GM23338 (cell line): ENCODE data around the gene LYZL6. TPM values are rescaled to one million over a fixed set of nuclear protein-coding genes. Genes with fewer than 3 reads are reported as not detected.
A peak's percentile ranks its signal among the peaks of the same experiment; 100 is the strongest.
"Not testable (repeated sequence)": the region's sequence is repeated elsewhere in the genome, so short reads cannot be mapped to it uniquely, and the experiment has no call there.

Experiments used
- ATAC-seq: fragments of 200-7000 bp; cut with Tn5 transposase; 3 replicates; pipeline ENCODE4 v1.9.1; 2020
- DNase-seq: peaks from one replicate; pipeline ENCODE4 v3.0.0-alpha.2; 2015; ENCODE audit warnings: low spot score
- H2AFZ ChIP-seq: fragments of 200-600 bp; sonication (generic); 2 replicates; pipeline ENCODE4 v1.8.0; 2016; ENCODE audit warnings: antibody characterized with exemption, mild to moderate bottlenecking, moderate library complexity
- H3F3A ChIP-seq: fragments of 200-600 bp; sonication (generic); replicated peaks from 2 replicates; pipeline ENCODE4 v1.8.0; 2017; ENCODE audit warnings: antibody characterized with exemption, mixed run types, low read depth
- H3K27ac ChIP-seq: fragments of 200-600 bp; sonication (generic); 2 replicates; pipeline ENCODE4 v1.6.1; 2016; ENCODE audit warnings: low read depth
- H3K27me3 ChIP-seq: fragments of 200-600 bp; sonication (generic); 2 replicates; pipeline ENCODE4 v1.8.0; 2016; ENCODE audit warnings: mild to moderate bottlenecking, mixed run types, moderate library complexity; ENCODE audit not compliant: insufficient read depth
- H3K36me3 ChIP-seq: fragments of 200-600 bp; sonication (generic); 2 replicates; pipeline ENCODE4 v1.8.0; 2016; ENCODE audit warnings: mild to moderate bottlenecking; ENCODE audit not compliant: insufficient read depth
- H3K4me1 ChIP-seq: fragments of 200-600 bp; sonication (generic); 2 replicates; pipeline ENCODE4 v1.8.0; 2016; ENCODE audit warnings: mild to moderate bottlenecking, moderate library complexity; ENCODE audit not compliant: insufficient read depth
- H3K4me2 ChIP-seq: fragments of 200-600 bp; sonication (generic); 2 replicates; pipeline ENCODE4 v1.7.1; 2017; ENCODE audit warnings: mixed run types
- H3K4me3 ChIP-seq: fragments of 200-600 bp; sonication (generic); 2 replicates; pipeline ENCODE4 v1.6.1; 2016; ENCODE audit warnings: mixed run types
- H3K79me2 ChIP-seq: fragments of 200-600 bp; sonication (generic); replicated peaks from 2 replicates; pipeline ENCODE4 v1.8.0; 2017; ENCODE audit warnings: mild to moderate bottlenecking; ENCODE audit not compliant: insufficient read depth
- H3K9me2 ChIP-seq: fragments of 200-600 bp; sonication (generic); 2 replicates; pipeline ENCODE4 v1.8.0; 2017; ENCODE audit not compliant: insufficient read depth
- H4K20me1 ChIP-seq: fragments of 200-600 bp; sonication (generic); replicated peaks from 2 replicates; pipeline ENCODE4 v1.8.0; 2017; ENCODE audit warnings: mild to moderate bottlenecking; ENCODE audit not compliant: insufficient read depth
- H3K27ac Mint-ChIP-seq: 2 replicates; pipeline ENCODE4 v1.8.0; 2020; ENCODE audit warnings: inconsistent platforms, mild to moderate bottlenecking, moderate library complexity, mixed read lengths
- H3K27me3 Mint-ChIP-seq: 3 replicates; pipeline ENCODE4 v1.8.0; 2022; ENCODE audit warnings: low read depth, mild to moderate bottlenecking, moderate library complexity, mixed read lengths, inconsistent platforms; ENCODE audit not compliant: insufficient read depth, poor library complexity
- H3K36me3 Mint-ChIP-seq: 3 replicates; pipeline ENCODE4 v1.8.0; 2021; ENCODE audit warnings: low read depth, mild to moderate bottlenecking, inconsistent platforms, moderate library complexity, mixed read lengths
- H3K4me1 Mint-ChIP-seq: 3 replicates; pipeline ENCODE4 v1.8.0; 2020; ENCODE audit warnings: mild to moderate bottlenecking, inconsistent platforms, mixed read lengths
- H3K4me3 Mint-ChIP-seq: 3 replicates; pipeline ENCODE4 v1.8.0; 2021; ENCODE audit warnings: moderate library complexity, mild to moderate bottlenecking, inconsistent platforms, mixed read lengths
- H3K9me3 Mint-ChIP-seq: 3 replicates; pipeline ENCODE4 v1.8.0; 2020; ENCODE audit warnings: moderate library complexity, mild to moderate bottlenecking, inconsistent platforms, mixed read lengths
- JUNB ChIP-seq: IDR thresholded peaks from one replicate; pipeline ENCODE4 v1.6.1; 2016; ENCODE audit warnings: antibody characterized with exemption; ENCODE audit not compliant: unreplicated experiment
- NANOG ChIP-seq: IDR thresholded peaks from 2 replicates; pipeline ENCODE4 v1.6.1; 2016; ENCODE audit warnings: antibody characterized with exemption, borderline replicate concordance
- POLR2AphosphoS5 ChIP-seq: IDR thresholded peaks from 2 replicates; pipeline ENCODE4 v1.6.1; 2016; ENCODE audit warnings: antibody characterized with exemption, low read depth
- STAT1 ChIP-seq: IDR thresholded peaks from one replicate; pipeline ENCODE4 v1.6.1; 2016; ENCODE audit warnings: antibody characterized with exemption; ENCODE audit not compliant: unreplicated experiment
- ZNF114 ChIP-seq: fragments of 250-450 bp; sonication (Bioruptor Pico); IDR thresholded peaks from 2 replicates; pipeline ENCODE4 v1.5.0; 2020; ENCODE audit warnings: mild to moderate bottlenecking, moderate library complexity
- ZNF331 ChIP-seq: fragments of 250-450 bp; sonication (Bioruptor Pico); IDR thresholded peaks from 2 replicates; pipeline ENCODE4 v1.5.0; 2020; ENCODE audit warnings: low read depth, mild to moderate bottlenecking, moderate library complexity
- polyA plus RNA-seq: library from polyadenylated mRNA; unstranded; fragments of >200 nt; fragmentation: Nextera tagmentation; extraction: Ambion mirVana; gene quantifications from 2 replicates; pipeline ENCODE4 v1.2.1, GENCODE V29; 2016
- total RNA-seq: library from RNA; depleted of rRNA; stranded (reverse); fragments of >200 nt; shearing (Covaris generic); gene quantifications from 2 replicates; pipeline ENCODE4 v1.2.3, GENCODE V29; 2014
- TF ChIP-seq, protein P1 (sequence below): IDR thresholded peaks from one replicate; pipeline ENCODE4 v1.6.1; 2018; ENCODE audit warnings: antibody characterized with exemption; ENCODE audit not compliant: unreplicated experiment
- TF ChIP-seq, protein P2 (sequence below): IDR thresholded peaks from 2 replicates; pipeline ENCODE4 v1.6.1; 2016; ENCODE audit warnings: antibody characterized with exemption

LYZL6 gene
- total and polyA plus RNA-seq, 2 experiments from 2014 or later = not detected

DNA sequence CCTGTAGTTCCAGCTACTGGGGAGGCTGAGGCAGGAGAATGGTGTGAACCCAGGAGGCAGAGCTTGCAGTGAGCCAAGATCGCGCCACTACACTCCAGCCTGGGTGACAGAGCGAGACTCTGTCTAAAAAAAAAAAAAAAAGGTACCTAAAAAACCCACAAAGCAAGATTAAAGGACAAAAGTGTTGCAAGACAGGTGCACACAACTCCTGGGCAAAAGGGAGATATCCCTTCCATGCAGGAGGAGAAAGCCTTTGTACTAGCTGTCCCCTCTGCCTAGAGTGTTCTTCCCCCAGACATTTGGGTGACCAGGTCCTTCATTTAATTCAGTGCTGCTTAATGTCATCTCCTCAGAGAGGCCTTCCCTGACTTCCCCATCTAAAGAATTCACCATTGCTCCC is 5.0 kb downstream of the LYZL6 start:
- not testable (repeated sequence) for H3K4me3 Mint-ChIP-seq, H3K9me3 Mint-ChIP-seq, ATAC-seq, H3K27ac Mint-ChIP-seq, H3K9me2 ChIP-seq, H4K20me1 ChIP-seq, H3K27me3 Mint-ChIP-seq, H3K79me2 ChIP-seq, H3K4me1 Mint-ChIP-seq, H3F3A ChIP-seq, H3K27me3 ChIP-seq, H3K4me3 ChIP-seq, DNase-seq, H3K27ac ChIP-seq, H3K36me3 Mint-ChIP-seq, H3K4me1 ChIP-seq, H2AFZ ChIP-seq, H3K4me2 ChIP-seq, H3K36me3 ChIP-seq

GRCh38 chr17:35936063-35936462 is 7.5 kb downstream of the LYZL6 start:
- H3K27ac ChIP-seq = no peak overlapping the region
- H3F3A ChIP-seq = no peaks in the 10 kb centered on the region
- Mint-ChIP-seq H3K27ac (no peak overlapping the region), H3K36me3 (no peaks in the 10 kb centered on the region), H3K4me3 (no peak overlapping the region), H3K9me3 (0 out of 3 replicates have a peak, but pooled peaks cover 3% of the 10 kb centered on the region), H3K4me1 (peaks cover 16% of the 10 kb centered on the region), H3K27me3 (peaks cover 2% of the 10 kb centered on the region)
- H3K4me3 ChIP-seq = no peak overlapping the region
- H3K9me2 ChIP-seq = peaks cover 4% of the 10 kb centered on the region; the same call in 1 of the 2 replicates
- H3K4me1 ChIP-seq = peaks cover 9% of the 10 kb centered on the region
- peak; percentile 10 for DNase-seq
- no peaks in the 10 kb centered on the region for H3K27me3 ChIP-seq
- H4K20me1 ChIP-seq = no peaks in the 10 kb centered on the region
- no peaks in the 10 kb centered on the region for H3K79me2 ChIP-seq
- ATAC-seq = no peak; the same call in 2 of the 3 replicates
- TF ChIP-seq ZNF114 (CRISPR knock-in tag) (no peak), JUNB (no peak), NANOG (no peak), STAT1 (no peak)
- TF ChIP-seq, protein P1, sequence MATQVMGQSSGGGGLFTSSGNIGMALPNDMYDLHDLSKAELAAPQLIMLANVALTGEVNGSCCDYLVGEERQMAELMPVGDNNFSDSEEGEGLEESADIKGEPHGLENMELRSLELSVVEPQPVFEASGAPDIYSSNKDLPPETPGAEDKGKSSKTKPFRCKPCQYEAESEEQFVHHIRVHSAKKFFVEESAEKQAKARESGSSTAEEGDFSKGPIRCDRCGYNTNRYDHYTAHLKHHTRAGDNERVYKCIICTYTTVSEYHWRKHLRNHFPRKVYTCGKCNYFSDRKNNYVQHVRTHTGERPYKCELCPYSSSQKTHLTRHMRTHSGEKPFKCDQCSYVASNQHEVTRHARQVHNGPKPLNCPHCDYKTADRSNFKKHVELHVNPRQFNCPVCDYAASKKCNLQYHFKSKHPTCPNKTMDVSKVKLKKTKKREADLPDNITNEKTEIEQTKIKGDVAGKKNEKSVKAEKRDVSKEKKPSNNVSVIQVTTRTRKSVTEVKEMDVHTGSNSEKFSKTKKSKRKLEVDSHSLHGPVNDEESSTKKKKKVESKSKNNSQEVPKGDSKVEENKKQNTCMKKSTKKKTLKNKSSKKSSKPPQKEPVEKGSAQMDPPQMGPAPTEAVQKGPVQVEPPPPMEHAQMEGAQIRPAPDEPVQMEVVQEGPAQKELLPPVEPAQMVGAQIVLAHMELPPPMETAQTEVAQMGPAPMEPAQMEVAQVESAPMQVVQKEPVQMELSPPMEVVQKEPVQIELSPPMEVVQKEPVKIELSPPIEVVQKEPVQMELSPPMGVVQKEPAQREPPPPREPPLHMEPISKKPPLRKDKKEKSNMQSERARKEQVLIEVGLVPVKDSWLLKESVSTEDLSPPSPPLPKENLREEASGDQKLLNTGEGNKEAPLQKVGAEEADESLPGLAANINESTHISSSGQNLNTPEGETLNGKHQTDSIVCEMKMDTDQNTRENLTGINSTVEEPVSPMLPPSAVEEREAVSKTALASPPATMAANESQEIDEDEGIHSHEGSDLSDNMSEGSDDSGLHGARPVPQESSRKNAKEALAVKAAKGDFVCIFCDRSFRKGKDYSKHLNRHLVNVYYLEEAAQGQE = no peak
- TF ChIP-seq, protein P2, sequence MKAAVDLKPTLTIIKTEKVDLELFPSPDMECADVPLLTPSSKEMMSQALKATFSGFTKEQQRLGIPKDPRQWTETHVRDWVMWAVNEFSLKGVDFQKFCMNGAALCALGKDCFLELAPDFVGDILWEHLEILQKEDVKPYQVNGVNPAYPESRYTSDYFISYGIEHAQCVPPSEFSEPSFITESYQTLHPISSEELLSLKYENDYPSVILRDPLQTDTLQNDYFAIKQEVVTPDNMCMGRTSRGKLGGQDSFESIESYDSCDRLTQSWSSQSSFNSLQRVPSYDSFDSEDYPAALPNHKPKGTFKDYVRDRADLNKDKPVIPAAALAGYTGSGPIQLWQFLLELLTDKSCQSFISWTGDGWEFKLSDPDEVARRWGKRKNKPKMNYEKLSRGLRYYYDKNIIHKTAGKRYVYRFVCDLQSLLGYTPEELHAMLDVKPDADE = no peak
- H3K36me3 ChIP-seq = no peaks in the 10 kb centered on the region
- H2AFZ ChIP-seq = peak overlapping the region; percentile 72; the same call in 1 of the 2 replicates
- no peak overlapping the region for H3K4me2 ChIP-seq

GRCh38 chr17:35934760-35935159 is 8.8 kb downstream of the LYZL6 start:
- Mint-ChIP-seq H3K36me3 (no peaks in the 10 kb centered on the region), H3K4me3 (no peak overlapping the region), H3K27ac (no peak overlapping the region), H3K9me3 (0 out of 3 replicates have a peak, but pooled peaks cover 3% of the 10 kb centered on the region), H3K27me3 (peaks cover 5% of the 10 kb centered on the region), H3K4me1 (peaks cover 25% of the 10 kb centered on the region)
- DNase-seq (no peak), ATAC-seq (no peak)
- no peaks in the 10 kb centered on the region for H3K9me2 ChIP-seq
- peaks cover 12% of the 10 kb centered on the region for H3K4me1 ChIP-seq
- H3K27me3 ChIP-seq = peaks cover 2% of the 10 kb centered on the region; the same call in 1 of the 2 replicates
- H3K4me3 ChIP-seq = no peak overlapping the region
- H3F3A ChIP-seq = no peaks in the 10 kb centered on the region
- no peak overlapping the region for H3K4me2 ChIP-seq
- peak overlapping the region; percentile 63; the same call in 1 of the 2 replicates for H2AFZ ChIP-seq
- no peak overlapping the region for H3K27ac ChIP-seq
- H3K79me2 ChIP-seq = no peaks in the 10 kb centered on the region
- H3K36me3 ChIP-seq = no peaks in the 10 kb centered on the region
- no peaks in the 10 kb centered on the region for H4K20me1 ChIP-seq
- TF ChIP-seq ZNF331 (CRISPR knock-in tag) (no peak), POLR2AphosphoS5 (no peak), NANOG (no peak), STAT1 (no peak), ZNF114 (CRISPR knock-in tag) (no peak)
- TF ChIP-seq, protein P2 = no peak
